ENCODE results near the gene NOXA1.

DNA sequence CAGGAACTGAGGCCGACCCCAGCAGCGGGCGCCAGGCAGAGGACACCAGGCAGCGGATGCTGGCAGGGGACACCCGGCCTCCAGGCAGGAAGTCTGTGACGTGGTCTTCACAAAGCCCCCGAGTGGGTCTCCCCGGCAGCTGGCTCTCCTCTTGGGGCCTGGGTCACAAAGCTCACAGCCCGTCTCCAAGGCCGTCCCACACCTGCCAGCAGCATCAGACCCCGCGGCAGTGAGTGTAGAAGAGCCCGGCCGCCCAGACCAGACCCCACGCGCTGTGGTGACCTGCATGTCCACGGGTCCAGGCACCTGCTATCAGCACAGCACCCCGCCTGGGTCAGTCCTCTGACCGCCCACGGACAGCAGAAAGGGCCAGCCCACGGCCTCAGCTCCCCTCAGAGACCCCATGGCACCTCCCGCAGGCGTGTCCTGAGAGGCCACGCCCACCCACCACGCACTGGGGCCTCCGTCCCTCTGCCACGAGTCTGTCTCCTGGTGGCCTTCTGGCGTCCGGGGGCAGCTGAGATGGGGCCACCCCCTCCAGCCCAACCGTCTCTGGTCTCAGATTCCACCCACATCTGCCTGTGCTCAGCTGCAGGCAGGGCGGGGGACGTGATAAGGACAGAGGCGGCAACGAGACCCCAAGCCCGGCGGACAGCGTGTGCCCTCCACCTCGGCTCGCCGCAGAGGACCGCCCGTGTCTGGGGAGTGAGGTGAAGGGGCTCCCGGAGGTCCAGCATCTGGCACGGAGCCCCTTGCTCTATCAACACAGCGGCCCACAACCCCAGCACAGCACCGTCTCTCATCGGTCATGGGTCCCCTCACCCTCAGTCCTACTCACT lies 34.4 kb upstream of the NOXA1 start:
- TF ChIP-seq, protein P1, sequence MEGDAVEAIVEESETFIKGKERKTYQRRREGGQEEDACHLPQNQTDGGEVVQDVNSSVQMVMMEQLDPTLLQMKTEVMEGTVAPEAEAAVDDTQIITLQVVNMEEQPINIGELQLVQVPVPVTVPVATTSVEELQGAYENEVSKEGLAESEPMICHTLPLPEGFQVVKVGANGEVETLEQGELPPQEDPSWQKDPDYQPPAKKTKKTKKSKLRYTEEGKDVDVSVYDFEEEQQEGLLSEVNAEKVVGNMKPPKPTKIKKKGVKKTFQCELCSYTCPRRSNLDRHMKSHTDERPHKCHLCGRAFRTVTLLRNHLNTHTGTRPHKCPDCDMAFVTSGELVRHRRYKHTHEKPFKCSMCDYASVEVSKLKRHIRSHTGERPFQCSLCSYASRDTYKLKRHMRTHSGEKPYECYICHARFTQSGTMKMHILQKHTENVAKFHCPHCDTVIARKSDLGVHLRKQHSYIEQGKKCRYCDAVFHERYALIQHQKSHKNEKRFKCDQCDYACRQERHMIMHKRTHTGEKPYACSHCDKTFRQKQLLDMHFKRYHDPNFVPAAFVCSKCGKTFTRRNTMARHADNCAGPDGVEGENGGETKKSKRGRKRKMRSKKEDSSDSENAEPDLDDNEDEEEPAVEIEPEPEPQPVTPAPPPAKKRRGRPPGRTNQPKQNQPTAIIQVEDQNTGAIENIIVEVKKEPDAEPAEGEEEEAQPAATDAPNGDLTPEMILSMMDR (IDR thresholded peaks at IDR 0.05): no peak
- no peak for TF ChIP-seq POLR2AphosphoS5 (IDR thresholded peaks at IDR 0.05)
- no peak for TF ChIP-seq POLR2A (IDR thresholded peaks at IDR 0.05)
- no peak for TF ChIP-seq EP300 (IDR thresholded peaks at IDR 0.05)
